Left lung (tissue), 10 donors: ENCODE measurements around the gene HOXA10. TPM values are rescaled to one million over a fixed set of nuclear protein-coding genes. Genes with fewer than 3 reads are reported as not detected.

Source experiments
- ATAC-seq: fragments of 200-7000 bp; cut with Tn5 transposase; one replicate; pipeline ENCODE4 v1.9.1; 2020; ENCODE audit warnings: moderate library complexity
- DNase-seq, 4 donors: peaks; one replicate each; pipeline ENCODE4 v3.0.0-alpha.2; 2013 to 2020
- H3K27ac ChIP-seq, 2 donors: fragments of 200-600 bp; sonication (generic) in 1 of 2; one replicate each; pipeline versions ENCODE4 v1.5.0 to v1.8.0; 2020 to 2021
- H3K27me3 ChIP-seq, 2 donors: fragments of 200-600 bp; sonication (generic) in 1 of 2; one replicate each; pipeline versions ENCODE4 v1.5.0 to v1.8.0; 2020 to 2021
- H3K36me3 ChIP-seq, 2 donors: fragments of 200-600 bp; sonication (generic) in 1 of 2; one replicate each; pipeline versions ENCODE4 v1.5.0 to v1.8.0; 2020 to 2021
- H3K4me1 ChIP-seq, 2 donors: fragments of 200-600 bp; one replicate each; pipeline ENCODE4 v1.8.0; 2021
- H3K4me3 ChIP-seq, 2 donors: fragments of 200-600 bp; sonication (generic) in 1 of 2; one replicate each; pipeline versions ENCODE4 v1.5.0 to v1.8.0; 2020 to 2021; ENCODE audit warnings: mild to moderate bottlenecking in 1 of 2
- H3K9me3 ChIP-seq, 2 donors: fragments of 200-600 bp; sonication (generic) in 1 of 2; one replicate each; pipeline versions ENCODE4 v1.5.0 to v1.8.0; 2020 to 2021
- CTCF ChIP-seq, 2 donors: fragments of 200-600 bp; sonication (generic) in 1 of 2; IDR thresholded peaks; one replicate each; pipeline versions ENCODE4 v1.5.0 to v1.8.0; 2021; ENCODE audit warnings: antibody characterized with exemption in 2 of 2
- intact Hi-C, 2 donors: fragments of 100-400 bp; cut with DNase I; formaldehyde crosslinking; loops; one replicate each; pipeline versions ENCODE4 v1.11.2 to v1.14.2; 2022
- polyA plus RNA-seq, 6 donors: library from polyadenylated mRNA; unstranded; fragments of 120-200 nt; gene quantifications; one replicate each; pipeline ENCODE4 v1.2.1, GENCODE V29; 2013; ENCODE audit not compliant: insufficient read length in 6 of 6
- total RNA-seq, 2 donors: library from RNA; stranded (reverse); fragmentation: NEBNext Ultra II Directional; extraction: Animal tissue kit (Norgen Biotek cat#: 25700); gene quantifications; one replicate each; pipeline ENCODE4 v1.2.1, GENCODE V29; 2021
- donor health status: DM: no; HTN: yes; CAD: no.
- donor health status: DM: no; HTN: no; CAD: no.

Gene HOXA10
- total and polyA plus RNA-seq, 8 donors, result 0.34 to 1.3 (median 0.41) TPM; not detected in 1

GRCh38 chr7:27169658-27170425 lies 4.3 kb downstream of the HOXA10 start:
- Histone ChIP-seq H3K9me3 (no peaks in the 10 kb centered on the region), H3K27ac (no peak overlapping the region), H3K4me3 (no peak overlapping the region), H3K27me3 (peaks cover 100% of the 10 kb centered on the region in 2 donors), H3K4me1 (peaks cover 4 to 73% of the 10 kb centered on the region in 2 donors), H3K36me3 (no peaks in the 10 kb centered on the region)
- intact Hi-C loops, result loop anchor here in 1 of 2 donors (10.0 kb wide), 1 partner anchor 1285 kb away; no protein-coding TSS in a partner anchor
- peak in 1 of 4 donors; percentile 28 for DNase-seq
- ATAC-seq, result no peak
- no peak for TF ChIP-seq CTCF (IDR thresholded peaks at IDR 0.05)

- no peak for TF ChIP-seq CTCF (IDR thresholded peaks at IDR 0.05)
- no peak for ATAC-seq
- no peaks in the 10 kb centered on the region for H3K9me3 ChIP-seq
- intact Hi-C loops, result loop anchor here in 1 of 2 donors (10.0 kb wide), 1 partner anchor 1284 kb away; no protein-coding TSS in a partner anchor
- peaks cover 100% of the 10 kb centered on the region in 2 donors for H3K27me3 ChIP-seq
- no peak overlapping the region for H3K4me3 ChIP-seq
- peak in 2 of 4 donors; percentile 37 to 76 for DNase-seq
- H3K4me1 ChIP-seq, result peaks cover 4 to 76% of the 10 kb centered on the region in 2 donors
- H3K36me3 ChIP-seq, result no peaks in the 10 kb centered on the region
- H3K27ac ChIP-seq, result no peak overlapping the region
Observed at GRCh38 chr7:27168265-27168947, 5.7 kb downstream of the HOXA10 start.

GRCh38 chr7:27167916-27168264 lies 6.2 kb downstream of the HOXA10 start:
- Histone ChIP-seq H3K27me3 (peaks cover 97 to 100% of the 10 kb centered on the region in 2 donors), H3K4me1 (peaks cover 4 to 75% of the 10 kb centered on the region in 2 donors), H3K27ac (no peak overlapping the region), H3K4me3 (no peak overlapping the region), H3K9me3 (no peaks in the 10 kb centered on the region), H3K36me3 (no peaks in the 10 kb centered on the region)
- DNase-seq, result no peak
- intact Hi-C loops, result loop anchor here in 1 of 2 donors (10.0 kb wide), 1 partner anchor 1283 kb away; no protein-coding TSS in a partner anchor
- no peak for TF ChIP-seq CTCF (IDR thresholded peaks at IDR 0.05)
- no peak for ATAC-seq

- no peaks in the 10 kb centered on the region for H3K9me3 ChIP-seq
- intact Hi-C loops, result loop anchor here in 1 of 2 donors (10.0 kb wide), 1 partner anchor 1282 kb away; no protein-coding TSS in a partner anchor
- TF ChIP-seq CTCF (IDR thresholded peaks at IDR 0.05), result no peak
- H3K27ac ChIP-seq, result no peak overlapping the region
- peak overlapping the region in 1 of 2 donors; percentile 46 for H3K4me3 ChIP-seq
- peaks cover 89 to 100% of the 10 kb centered on the region in 2 donors for H3K27me3 ChIP-seq
- no peak for ATAC-seq
- peak in 2 of 4 donors; percentile 31 to 78 for DNase-seq
- no peaks in the 10 kb centered on the region for H3K36me3 ChIP-seq
- H3K4me1 ChIP-seq, result peaks cover 4 to 67% of the 10 kb centered on the region in 2 donors
Observed at GRCh38 chr7:27166531-27167505, 7.3 kb downstream of the HOXA10 start.
